Measurements from ENCODE around the gene KLHL30. TPM values are rescaled to one million over a fixed set of nuclear protein-coding genes. Genes with fewer than 3 reads are reported as not detected.
A peak's percentile ranks its signal among the peaks of the same experiment; 100 is the strongest.

KLHL30 gene
- total RNA-seq, 2 donors from 2014 or later, result 24.9 to 29.0 TPM

DNA sequence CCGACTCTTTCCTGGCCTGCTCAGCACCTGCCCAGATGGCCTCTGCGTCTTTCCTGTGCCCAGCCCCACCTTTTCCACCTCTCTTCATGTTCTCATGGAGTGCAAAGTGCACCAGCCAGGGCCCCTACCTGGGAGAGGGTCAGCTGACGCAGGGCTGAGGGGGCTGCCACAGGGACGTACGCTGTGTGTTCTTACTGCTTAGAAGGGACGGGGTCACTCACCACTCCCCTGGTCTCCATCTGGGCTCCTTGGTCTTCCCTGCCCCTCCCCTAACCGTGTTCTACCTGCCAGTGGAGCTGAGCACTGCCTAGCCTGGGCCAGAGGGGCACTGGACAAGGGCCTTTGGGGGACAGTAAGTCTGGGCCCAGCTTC is 28.9 kb downstream of the KLHL30 start:
- Histone ChIP-seq H3K27ac (no peak overlapping the region), H3K36me3 (peaks cover 36% of the 10 kb centered on the region), H3K4me1 (peaks cover 0 to 31% of the 10 kb centered on the region in 2 donors)

DNA sequence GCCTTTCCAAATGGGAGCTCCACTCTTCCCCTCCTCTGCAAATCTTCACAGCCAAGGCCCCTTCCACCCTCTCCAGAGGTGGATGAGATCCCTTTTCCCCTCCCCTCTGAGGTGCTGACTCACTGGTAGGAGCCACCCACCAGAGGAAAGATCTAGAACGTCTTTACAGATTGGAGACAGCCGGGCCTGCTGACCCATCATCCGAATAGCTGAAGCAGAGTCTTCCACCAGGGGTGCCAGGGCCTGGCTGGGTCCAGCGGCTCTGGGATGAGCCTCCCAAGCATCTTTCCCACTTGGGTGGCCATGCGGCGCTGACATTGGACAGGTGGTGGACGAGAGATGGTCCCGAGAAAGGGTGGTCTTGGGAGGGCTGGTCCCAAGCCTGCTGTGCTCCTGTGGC is 29.3 kb downstream of the KLHL30 start:
- no peak for DNase-seq (ENCODE audit: low spot score)
- peaks cover 40% of the 10 kb centered on the region for H3K36me3 ChIP-seq
- H3K9me3 ChIP-seq, result no peaks in the 10 kb centered on the region
- TF ChIP-seq, protein P1, sequence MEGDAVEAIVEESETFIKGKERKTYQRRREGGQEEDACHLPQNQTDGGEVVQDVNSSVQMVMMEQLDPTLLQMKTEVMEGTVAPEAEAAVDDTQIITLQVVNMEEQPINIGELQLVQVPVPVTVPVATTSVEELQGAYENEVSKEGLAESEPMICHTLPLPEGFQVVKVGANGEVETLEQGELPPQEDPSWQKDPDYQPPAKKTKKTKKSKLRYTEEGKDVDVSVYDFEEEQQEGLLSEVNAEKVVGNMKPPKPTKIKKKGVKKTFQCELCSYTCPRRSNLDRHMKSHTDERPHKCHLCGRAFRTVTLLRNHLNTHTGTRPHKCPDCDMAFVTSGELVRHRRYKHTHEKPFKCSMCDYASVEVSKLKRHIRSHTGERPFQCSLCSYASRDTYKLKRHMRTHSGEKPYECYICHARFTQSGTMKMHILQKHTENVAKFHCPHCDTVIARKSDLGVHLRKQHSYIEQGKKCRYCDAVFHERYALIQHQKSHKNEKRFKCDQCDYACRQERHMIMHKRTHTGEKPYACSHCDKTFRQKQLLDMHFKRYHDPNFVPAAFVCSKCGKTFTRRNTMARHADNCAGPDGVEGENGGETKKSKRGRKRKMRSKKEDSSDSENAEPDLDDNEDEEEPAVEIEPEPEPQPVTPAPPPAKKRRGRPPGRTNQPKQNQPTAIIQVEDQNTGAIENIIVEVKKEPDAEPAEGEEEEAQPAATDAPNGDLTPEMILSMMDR (IDR thresholded peaks at IDR 0.05), result no peak
- no peak overlapping the region for H3K4me3 ChIP-seq
- H3K27ac ChIP-seq, result no peak overlapping the region
- peaks cover 0 to 5% of the 10 kb centered on the region in 2 donors for H3K27me3 ChIP-seq
- H3K4me1 ChIP-seq, result peaks cover 0 to 31% of the 10 kb centered on the region in 2 donors

More for the DNA sequence above, 28.9 kb downstream of the KLHL30 start:
- TF ChIP-seq, protein P1 (IDR thresholded peaks at IDR 0.05), result no peak
- no peak for DNase-seq (ENCODE audit: low spot score)
- Histone ChIP-seq H3K4me3 (no peak overlapping the region), H3K27me3 (peaks cover 0 to 5% of the 10 kb centered on the region in 2 donors), H3K9me3 (no peaks in the 10 kb centered on the region)

DNA sequence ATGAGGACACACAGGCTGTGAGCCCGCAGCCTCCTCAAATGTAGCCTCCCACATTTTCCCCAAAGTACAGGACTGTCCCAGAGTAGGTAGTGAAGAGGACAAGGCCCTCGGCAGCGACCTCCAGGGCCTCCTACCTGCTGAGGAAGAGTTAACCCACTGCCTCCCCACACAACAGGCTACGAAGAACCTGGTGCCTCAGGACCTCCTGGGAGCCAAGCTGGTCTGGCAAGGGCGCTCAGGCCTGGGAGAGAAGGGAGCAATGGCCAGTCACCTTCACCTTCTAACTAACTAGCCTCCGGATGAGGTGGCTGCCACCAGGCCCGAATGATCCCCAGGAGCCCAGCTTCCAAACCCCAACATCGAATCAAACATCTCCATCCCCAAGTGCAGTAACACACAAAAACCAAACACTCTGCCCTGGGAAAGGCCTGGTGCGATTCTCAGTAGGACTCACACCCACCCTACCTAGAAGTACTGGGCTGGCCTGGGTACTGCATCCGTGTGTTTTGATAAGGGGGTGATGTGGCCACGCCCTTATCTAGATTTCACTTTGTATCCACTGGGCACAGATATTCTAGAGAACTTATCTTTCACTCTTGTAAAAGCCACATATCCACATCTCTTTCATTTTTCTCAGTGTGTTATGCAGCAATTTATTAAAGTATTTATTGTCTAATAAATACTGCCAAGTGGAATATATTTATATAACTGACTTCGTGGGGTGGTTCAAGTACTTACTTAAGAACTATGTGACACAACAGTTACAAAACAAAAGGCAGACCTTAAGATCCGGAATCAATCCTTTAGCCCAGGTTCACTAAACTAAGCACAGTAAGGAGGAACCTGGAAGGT is 30.0 kb downstream of the KLHL30 start:
- peaks cover 47% of the 10 kb centered on the region for H3K36me3 ChIP-seq
- peak overlapping the region in 1 of 2 donors; percentile 69 for H3K27ac ChIP-seq
- H3K9me3 ChIP-seq, result no peaks in the 10 kb centered on the region
- no peak overlapping the region for H3K4me3 ChIP-seq
- no peak for DNase-seq (ENCODE audit: low spot score)
- TF ChIP-seq, protein P1 (IDR thresholded peaks at IDR 0.05), result no peak
- H3K27me3 ChIP-seq, result peaks cover 0 to 5% of the 10 kb centered on the region in 2 donors
- H3K4me1 ChIP-seq, result peaks cover 0 to 30% of the 10 kb centered on the region in 2 donors

DNA sequence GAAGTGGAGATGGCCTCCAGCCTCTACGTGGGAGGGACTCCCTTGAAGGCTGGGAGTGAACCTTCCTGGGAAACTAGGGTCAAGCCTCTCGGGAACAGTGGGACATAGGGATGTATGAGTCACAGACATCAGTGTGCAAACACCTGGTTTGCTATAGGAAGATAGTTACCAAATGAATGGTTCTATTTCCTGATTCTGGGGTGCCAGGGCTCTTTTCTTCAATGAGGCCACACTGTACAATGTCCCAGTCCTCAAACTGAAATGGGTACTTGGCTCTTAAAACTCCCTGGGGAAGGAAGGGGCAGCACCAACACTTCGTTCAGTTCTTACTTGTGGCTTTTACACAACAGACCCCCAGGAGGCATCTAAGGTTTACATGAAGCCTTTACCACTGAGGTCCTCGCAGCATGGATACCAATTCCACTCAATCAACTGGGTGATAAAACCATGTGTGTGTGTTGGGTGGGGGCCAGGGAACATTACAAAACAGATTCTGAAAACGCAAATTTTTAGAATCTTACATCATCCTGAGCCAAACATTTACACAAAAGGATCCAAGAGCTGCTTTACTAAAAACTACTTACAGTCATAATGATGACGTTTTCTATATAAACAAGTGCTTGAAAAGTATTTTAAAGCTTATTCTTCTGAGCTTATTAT is 30.7 kb downstream of the KLHL30 start:
- no peaks in the 10 kb centered on the region for H3K9me3 ChIP-seq
- peaks cover 0 to 22% of the 10 kb centered on the region in 2 donors for H3K4me1 ChIP-seq
- TF ChIP-seq, protein P1 (IDR thresholded peaks at IDR 0.05), result no peak
- DNase-seq (ENCODE audit: low spot score), result peak; percentile 85
- H3K36me3 ChIP-seq, result peaks cover 55% of the 10 kb centered on the region
- H3K27ac ChIP-seq, result peak overlapping the region; percentile 16 to 69
- H3K27me3 ChIP-seq, result peaks cover 0 to under 1% of the 10 kb centered on the region in 2 donors
- no peak overlapping the region for H3K4me3 ChIP-seq

DNA sequence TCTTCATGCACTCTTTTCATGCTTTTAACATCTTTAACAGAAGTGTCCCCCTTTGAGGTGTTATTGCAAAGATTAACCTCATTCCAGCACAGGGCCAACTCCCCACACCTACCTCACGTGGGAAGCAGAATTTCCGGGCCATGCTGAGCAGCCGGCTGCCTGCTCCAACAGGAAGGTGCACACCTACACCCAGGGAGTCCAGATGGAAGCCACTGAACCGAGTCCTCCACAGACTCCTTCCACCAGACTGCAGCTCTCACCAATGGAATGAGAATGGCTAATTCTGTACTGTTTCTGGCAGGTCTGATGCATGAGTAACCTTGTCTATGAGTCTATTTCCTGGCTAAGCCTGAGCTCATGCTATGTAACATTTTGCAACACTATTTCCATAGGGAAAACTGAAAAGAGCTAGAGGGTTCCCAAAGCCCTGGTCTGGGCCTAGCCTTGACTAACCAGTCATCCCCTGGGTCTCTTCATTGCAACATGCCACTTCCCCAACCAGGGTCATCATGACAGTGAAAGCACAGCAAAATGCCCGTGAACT is 31.3 kb downstream of the KLHL30 start:
- Histone ChIP-seq H3K4me3 (no peak overlapping the region), H3K36me3 (peaks cover 59% of the 10 kb centered on the region), H3K4me1 (peaks cover 0 to 22% of the 10 kb centered on the region in 2 donors), H3K27me3 (no peaks in the 10 kb centered on the region), H3K27ac (peak overlapping the region; percentile 16 to 69), H3K9me3 (no peaks in the 10 kb centered on the region)
- peak; percentile 78 for DNase-seq (ENCODE audit: low spot score)
- TF ChIP-seq, protein P1 (IDR thresholded peaks at IDR 0.05), result no peak

Data from right atrium auricular region (tissue), 2 donors.